Stimulated activated CD8-positive, alpha-beta memory T cell treated with anti-CD3 and anti-CD28 coated beads, Interleukin-15, amount 100 ng/mL, for 1 hour (primary cell): ENCODE measurements around the gene LMTK3.
A peak's percentile ranks its signal among the peaks of the same experiment; 100 is the strongest.

ENCODE experiments used
- DNase-seq: peaks from one replicate; pipeline ENCODE4 v3.0.0-alpha.2; 2020; ENCODE audit warnings: low read depth

The LMTK3 gene

DNA sequence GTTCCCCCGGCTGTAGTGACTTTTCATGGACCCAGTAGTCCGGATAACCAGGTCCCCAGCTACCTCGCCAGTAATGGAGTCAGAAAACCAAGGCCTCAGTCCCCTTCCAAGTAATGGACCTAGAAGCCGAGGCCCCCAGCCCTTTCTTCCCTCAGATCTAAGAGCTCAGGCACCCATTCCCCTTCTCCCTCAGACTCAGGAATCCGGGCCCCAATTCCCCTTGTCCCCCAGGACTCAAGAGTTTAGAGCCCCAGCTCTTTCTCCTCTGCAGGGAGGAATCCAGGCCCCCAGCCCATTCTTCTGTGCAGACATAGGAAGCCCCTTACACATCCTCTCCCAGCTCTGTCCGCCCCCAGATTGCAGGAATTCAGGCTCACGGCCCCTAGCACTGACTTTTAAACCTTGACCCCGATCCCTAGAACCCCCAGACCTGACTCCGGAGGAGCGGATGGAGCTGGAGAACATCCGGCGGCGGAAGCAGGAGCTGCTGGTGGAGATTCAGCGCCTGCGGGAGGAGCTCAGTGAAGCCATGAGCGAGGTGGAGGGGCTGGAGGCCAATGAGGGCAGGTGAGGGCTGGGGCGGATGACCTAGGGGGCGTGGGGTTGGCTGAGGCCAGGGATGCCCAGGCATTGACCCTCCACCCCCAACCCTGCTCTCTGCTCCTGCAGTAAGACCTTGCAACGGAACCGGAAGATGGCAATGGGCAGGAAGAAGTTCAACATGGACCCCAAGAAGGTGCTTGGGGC is 41.5 kb downstream of the LMTK3 start:
- no peak for DNase-seq

DNA sequence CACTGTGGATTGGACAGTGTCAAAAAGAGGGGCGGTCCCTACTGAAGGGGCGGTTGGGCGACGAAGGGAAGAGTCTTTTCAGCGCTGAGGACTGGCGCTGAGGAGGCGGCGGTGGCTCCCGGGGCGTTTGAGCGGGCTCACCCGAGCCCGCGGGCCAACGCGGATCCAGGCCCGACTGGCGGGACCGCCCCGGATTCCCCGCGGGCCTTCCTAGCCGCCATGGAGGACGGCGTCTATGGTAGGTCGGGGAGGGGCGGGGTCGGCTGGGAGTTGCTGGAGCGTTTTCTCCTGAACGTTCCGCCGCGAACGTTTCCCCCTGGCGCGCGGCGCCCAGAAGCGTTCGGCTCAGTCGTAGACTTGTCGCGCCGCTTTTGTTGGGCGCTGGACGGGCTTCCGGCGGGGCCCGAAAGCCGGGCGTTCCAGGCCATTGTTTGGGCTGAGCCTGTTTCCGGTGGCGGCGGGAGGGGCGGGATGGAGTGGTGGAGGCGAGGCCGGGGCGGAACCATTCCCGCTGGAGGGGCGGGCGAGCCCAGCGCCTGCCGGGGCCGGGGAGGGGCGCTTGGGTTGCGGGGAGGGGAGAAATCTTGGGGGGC is 42.2 kb downstream of the LMTK3 start, which contains the start of gene CYTH2:
Gene CYTH2, plus strand, starts transcription at position 81 of the 593 bp plus-strand sequence. Its CDS starts 139 bp downstream, at position 220.
- peak; percentile 14 for DNase-seq

- peak; percentile 96 for DNase-seq
These were observed 42.8 kb downstream of the LMTK3 start for GRCh38 chr19:48468772-48469288.

DNA sequence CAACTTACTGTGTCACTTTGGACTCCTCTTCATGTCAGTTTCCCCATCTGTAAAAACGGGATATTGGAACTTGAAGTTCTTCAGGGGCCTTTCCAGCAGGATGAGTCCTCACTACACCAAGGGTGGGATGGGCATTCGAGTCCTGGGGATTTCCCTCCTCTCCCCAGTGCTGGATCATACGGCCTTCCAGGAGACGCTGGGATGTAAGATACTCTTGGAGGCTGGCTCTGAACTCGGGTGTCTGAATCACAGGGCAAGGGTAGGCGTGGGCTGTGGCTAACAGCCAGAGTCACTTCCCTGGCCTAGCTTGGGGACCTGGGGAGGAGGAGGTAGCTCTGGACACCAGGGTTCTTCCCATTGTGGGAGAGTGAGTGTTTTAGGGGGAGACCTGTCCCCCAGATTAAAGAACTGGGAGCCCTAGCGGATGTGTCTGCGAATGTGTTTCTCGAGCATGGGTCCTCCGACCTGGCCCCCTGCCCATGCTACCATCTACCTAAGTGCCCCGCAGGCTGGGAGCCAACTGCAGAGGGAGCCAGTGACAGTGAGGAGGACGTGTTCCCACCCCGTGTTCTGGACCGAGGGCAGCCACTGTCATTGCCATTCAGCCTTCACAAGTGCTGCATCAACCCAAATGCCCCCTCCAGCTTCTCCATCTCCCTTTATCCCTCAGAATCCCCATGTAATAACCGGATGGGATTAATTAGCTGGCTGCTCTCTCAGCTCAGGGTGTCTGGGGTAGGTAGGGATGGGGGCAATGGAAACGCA is 44.9 kb downstream of the LMTK3 start:
- DNase-seq = no peak

- DNase-seq = no peak
These were observed 46.4 kb downstream of the LMTK3 start for GRCh38 chr19:48465215-48465614.

GRCh38 chr19:48461982-48462655 is 49.5 kb downstream of the LMTK3 start:
- DNase-seq = no peak

GRCh38 chr19:48461651-48461981 is 50.0 kb downstream of the LMTK3 start:
- DNase-seq = no peak

- DNase-seq = no peak
These were observed 53.6 kb downstream of the LMTK3 start for GRCh38 chr19:48458016-48458415.

GRCh38 chr19:48456864-48457263 is 54.8 kb downstream of the LMTK3 start:
- no peak for DNase-seq

DNA sequence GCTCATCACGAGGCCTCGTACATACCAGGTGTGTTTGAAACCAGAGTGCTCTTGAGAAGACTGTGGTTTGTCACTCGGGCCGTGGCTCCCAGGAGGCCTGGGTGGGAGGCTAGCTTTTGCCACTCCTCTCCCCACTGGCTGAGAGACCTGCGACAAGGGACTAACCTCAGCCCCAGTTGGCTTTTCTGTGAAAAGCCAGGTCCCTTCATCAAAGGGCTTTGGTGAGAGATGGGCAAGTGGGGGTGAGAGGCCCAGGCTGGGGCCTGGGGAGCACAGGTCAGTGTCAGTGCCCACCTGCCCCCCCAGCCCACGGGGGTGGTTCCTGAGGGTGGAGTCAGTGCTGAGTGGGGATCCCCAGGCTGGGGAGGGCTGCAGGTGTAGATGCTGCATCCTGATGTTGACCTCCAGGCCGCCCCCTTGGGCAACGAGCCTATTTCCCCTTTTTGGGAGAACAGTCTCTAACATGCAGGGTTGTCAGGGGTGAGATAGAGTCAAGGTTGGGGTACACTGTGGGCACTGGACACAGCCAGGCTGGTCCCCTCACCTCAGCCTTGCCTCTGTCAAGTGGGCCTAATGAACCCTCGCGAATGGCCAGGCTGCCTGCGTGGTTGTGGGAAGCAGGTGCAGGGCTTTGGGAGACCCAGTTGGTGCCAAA is 55.6 kb downstream of the LMTK3 start:
- DNase-seq = no peak

DNA sequence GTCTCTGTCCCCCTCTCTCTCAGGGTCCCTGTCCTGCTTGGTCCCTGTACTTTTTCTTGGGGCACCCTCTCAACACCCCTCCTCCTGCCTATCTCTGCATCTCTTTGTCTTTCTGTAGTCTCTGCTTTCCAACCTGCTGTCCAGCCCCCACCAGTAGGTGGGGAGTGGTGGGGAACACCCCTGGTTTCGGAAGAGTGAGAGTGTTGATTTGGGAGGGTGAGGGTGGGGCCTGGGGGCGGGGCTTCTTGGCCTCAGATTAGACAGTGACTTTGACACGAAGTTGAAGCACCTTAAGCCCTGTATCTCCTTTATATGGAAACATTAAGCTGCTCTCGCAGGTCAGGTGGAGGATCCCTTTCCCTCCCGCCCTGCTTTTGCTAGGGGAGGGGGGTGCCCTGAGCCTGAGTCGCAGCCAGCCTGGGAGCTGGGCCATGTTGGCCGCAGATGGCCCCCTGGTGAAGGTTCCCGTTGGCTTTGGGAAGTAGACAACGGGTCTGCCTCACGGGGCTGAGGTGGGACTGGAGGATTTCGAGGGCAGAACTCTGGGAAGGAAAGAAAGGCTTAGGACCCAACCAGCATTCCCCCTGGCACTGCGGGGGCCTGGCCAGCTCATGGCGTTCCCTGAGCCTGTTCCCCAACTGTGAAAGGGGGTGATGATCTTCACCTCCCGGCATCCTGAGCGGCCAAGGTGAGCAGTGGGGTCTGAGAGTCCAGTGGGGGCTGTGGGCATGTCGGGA is 56.3 kb downstream of the LMTK3 start, which contains the start of gene KCNJ14:
Gene KCNJ14, plus strand, starts transcription at position 404 of the 737 bp plus-strand sequence. CDS start 6,151 bp downstream, outside the sequence.
- no peak for DNase-seq

DNA sequence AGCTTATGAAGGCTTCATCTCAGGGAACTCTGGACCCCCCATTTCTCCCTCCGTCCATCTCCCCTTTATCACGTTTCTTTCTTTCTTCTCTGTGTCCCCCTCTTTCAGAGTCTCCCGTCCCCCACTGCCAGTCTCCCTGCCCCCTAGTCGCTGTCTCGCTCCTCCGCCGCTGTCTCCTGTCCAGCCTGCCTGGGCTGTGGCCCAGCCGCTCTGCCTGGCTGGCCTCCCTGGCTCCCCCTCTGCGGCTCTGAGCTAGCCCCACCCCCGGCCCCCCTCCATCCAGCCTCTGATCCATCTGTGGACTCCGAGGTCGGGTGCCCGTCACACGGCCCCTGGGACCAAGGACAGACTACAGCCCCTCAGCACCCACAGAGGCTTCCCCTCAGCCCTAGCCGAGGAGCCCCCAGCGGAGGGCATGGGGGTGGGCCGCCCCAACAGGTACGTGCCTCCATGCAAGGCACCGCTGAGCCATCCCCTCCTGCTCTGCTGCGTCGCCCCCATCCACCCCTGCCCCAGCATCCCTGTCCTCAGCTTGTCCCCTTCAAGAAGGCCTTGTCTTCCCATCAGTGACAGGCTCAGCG is 57.4 kb downstream of the LMTK3 start:
- DNase-seq = no peak

- DNase-seq = no peak
These were observed 59.1 kb downstream of the LMTK3 start for GRCh38 chr19:48452289-48453190.

GRCh38 chr19:48451624-48452023 is 60.0 kb downstream of the LMTK3 start:
- DNase-seq = no peak

DNA sequence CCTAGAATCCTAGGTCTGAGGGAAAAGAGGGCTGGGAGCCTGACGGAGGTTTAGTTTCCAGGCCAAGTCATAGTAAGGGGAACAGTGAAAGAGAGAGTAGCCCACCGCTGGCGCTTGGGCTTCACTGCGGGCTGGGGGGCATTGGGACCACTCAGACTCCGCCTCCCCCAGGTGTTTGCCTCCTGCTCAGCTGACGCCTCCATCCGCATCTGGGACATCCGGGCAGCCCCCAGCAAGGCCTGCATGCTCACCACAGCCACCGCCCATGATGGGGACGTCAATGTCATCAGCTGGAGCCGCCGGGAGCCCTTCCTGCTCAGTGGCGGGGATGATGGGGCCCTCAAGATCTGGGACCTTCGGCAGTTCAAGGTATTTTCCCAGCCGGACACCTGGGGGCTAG is 60.8 kb downstream of the LMTK3 start:
- DNase-seq = no peak

GRCh38 chr19:48450441-48450840 is 61.2 kb downstream of the LMTK3 start:
- DNase-seq = no peak

- DNase-seq = no peak
These were observed 63.1 kb downstream of the LMTK3 start for GRCh38 chr19:48448563-48448962.

GRCh38 chr19:48446579-48446978 is 65.1 kb downstream of the LMTK3 start:
- DNase-seq = no peak
